ENCODE results near the gene KRI1. TPM values are rescaled to one million over a fixed set of nuclear protein-coding genes. Genes with fewer than 3 reads are reported as not detected.

The KRI1 gene
- total and polyA plus RNA-seq, 2 of the 8 experiments (the other 6 are each of a cell fraction or from before 2014, with no cell fraction given): 14.2 to 45.2 TPM

DNA sequence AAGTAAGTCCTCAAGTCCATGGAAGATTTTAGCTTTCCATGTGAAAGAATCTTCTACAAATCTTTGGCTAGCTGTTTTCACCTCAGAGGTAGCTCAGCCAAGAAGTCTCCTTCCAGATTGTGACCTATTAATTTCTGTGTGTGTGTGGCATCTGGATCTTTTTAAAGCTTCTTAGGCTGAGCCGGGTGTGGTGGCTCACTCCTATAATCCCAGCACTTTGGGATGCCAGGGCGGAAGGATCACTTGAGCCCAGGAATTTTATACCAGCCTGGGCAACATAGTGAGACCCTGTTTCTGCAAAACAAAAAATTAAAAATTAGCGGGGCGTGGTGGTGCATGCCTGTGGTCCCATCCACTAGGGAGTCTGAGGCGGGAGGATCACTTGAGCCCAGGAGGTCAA, 46.1 kb upstream of the KRI1 start (continued):
- TF ChIP-seq CBX5 (IDR thresholded peaks at IDR 0.05; ENCODE audit: low read depth, low read length) (no peak), SAP30 (IDR thresholded peaks at IDR 0.05; ENCODE audit: insufficient read depth, insufficient replicate concordance, low read length) (no peak), SIN3A (conservative IDR thresholded peaks at IDR 0.05 in 1 of 2, IDR thresholded peaks at IDR 0.05 in 1 of 2; ENCODE audit: low read depth in 1 of 2, low read length in 2 of 2) (no peak), JUND (IDR thresholded peaks at IDR 0.05; ENCODE audit: low read length) (no peak)
